GM23338 (cell line): ENCODE results near the gene TRPM3. TPM values are rescaled to one million over a fixed set of nuclear protein-coding genes. Genes with fewer than 3 reads are reported as not detected.

Source experiments
- ATAC-seq: fragments of 200-7000 bp; cut with Tn5 transposase; 3 replicates; pipeline ENCODE4 v1.9.1; 2020
- DNase-seq: peaks from one replicate; pipeline ENCODE4 v3.0.0-alpha.2; 2015; ENCODE audit warnings: low spot score
- H2AFZ ChIP-seq: fragments of 200-600 bp; sonication (generic); 2 replicates; pipeline ENCODE4 v1.8.0; 2016; ENCODE audit warnings: antibody characterized with exemption, mild to moderate bottlenecking, moderate library complexity
- H3F3A ChIP-seq: fragments of 200-600 bp; sonication (generic); replicated peaks from 2 replicates; pipeline ENCODE4 v1.8.0; 2017; ENCODE audit warnings: antibody characterized with exemption, mixed run types, low read depth
- H3K27ac ChIP-seq: fragments of 200-600 bp; sonication (generic); 2 replicates; pipeline ENCODE4 v1.6.1; 2016; ENCODE audit warnings: low read depth
- H3K27me3 ChIP-seq: fragments of 200-600 bp; sonication (generic); 2 replicates; pipeline ENCODE4 v1.8.0; 2016; ENCODE audit warnings: mild to moderate bottlenecking, mixed run types, moderate library complexity; ENCODE audit not compliant: insufficient read depth
- H3K36me3 ChIP-seq: fragments of 200-600 bp; sonication (generic); 2 replicates; pipeline ENCODE4 v1.8.0; 2016; ENCODE audit warnings: mild to moderate bottlenecking; ENCODE audit not compliant: insufficient read depth
- H3K4me1 ChIP-seq: fragments of 200-600 bp; sonication (generic); 2 replicates; pipeline ENCODE4 v1.8.0; 2016; ENCODE audit warnings: mild to moderate bottlenecking, moderate library complexity; ENCODE audit not compliant: insufficient read depth
- H3K4me2 ChIP-seq: fragments of 200-600 bp; sonication (generic); 2 replicates; pipeline ENCODE4 v1.7.1; 2017; ENCODE audit warnings: mixed run types
- H3K4me3 ChIP-seq: fragments of 200-600 bp; sonication (generic); 2 replicates; pipeline ENCODE4 v1.6.1; 2016; ENCODE audit warnings: mixed run types
- H3K79me2 ChIP-seq: fragments of 200-600 bp; sonication (generic); replicated peaks from 2 replicates; pipeline ENCODE4 v1.8.0; 2017; ENCODE audit warnings: mild to moderate bottlenecking; ENCODE audit not compliant: insufficient read depth
- H3K9me2 ChIP-seq: fragments of 200-600 bp; sonication (generic); 2 replicates; pipeline ENCODE4 v1.8.0; 2017; ENCODE audit not compliant: insufficient read depth
- H4K20me1 ChIP-seq: fragments of 200-600 bp; sonication (generic); replicated peaks from 2 replicates; pipeline ENCODE4 v1.8.0; 2017; ENCODE audit warnings: mild to moderate bottlenecking; ENCODE audit not compliant: insufficient read depth
- H3K27ac Mint-ChIP-seq: 2 replicates; pipeline ENCODE4 v1.8.0; 2020; ENCODE audit warnings: inconsistent platforms, mild to moderate bottlenecking, moderate library complexity, mixed read lengths
- H3K27me3 Mint-ChIP-seq: 3 replicates; pipeline ENCODE4 v1.8.0; 2022; ENCODE audit warnings: low read depth, mild to moderate bottlenecking, moderate library complexity, mixed read lengths, inconsistent platforms; ENCODE audit not compliant: insufficient read depth, poor library complexity
- H3K36me3 Mint-ChIP-seq: 3 replicates; pipeline ENCODE4 v1.8.0; 2021; ENCODE audit warnings: low read depth, mild to moderate bottlenecking, inconsistent platforms, moderate library complexity, mixed read lengths
- H3K4me1 Mint-ChIP-seq: 3 replicates; pipeline ENCODE4 v1.8.0; 2020; ENCODE audit warnings: mild to moderate bottlenecking, inconsistent platforms, mixed read lengths
- H3K4me3 Mint-ChIP-seq: 3 replicates; pipeline ENCODE4 v1.8.0; 2021; ENCODE audit warnings: moderate library complexity, mild to moderate bottlenecking, inconsistent platforms, mixed read lengths
- H3K9me3 Mint-ChIP-seq: 3 replicates; pipeline ENCODE4 v1.8.0; 2020; ENCODE audit warnings: moderate library complexity, mild to moderate bottlenecking, inconsistent platforms, mixed read lengths
- CREB1 ChIP-seq: fragments of 250-450 bp; sonication (Bioruptor Pico); IDR thresholded peaks from 2 replicates; pipeline ENCODE4 v1.5.0; 2020; ENCODE audit warnings: low read depth, mild to moderate bottlenecking, moderate library complexity
- EZH2 ChIP-seq: fragments of 200-600 bp; sonication (generic); IDR thresholded peaks from one replicate; pipeline ENCODE4 v1.8.0; 2017; ENCODE audit warnings: antibody characterized with exemption, mild to moderate bottlenecking, low read depth; ENCODE audit not compliant: unreplicated experiment
- EZH2phosphoT487 ChIP-seq: fragments of 200-600 bp; sonication (generic); IDR thresholded peaks from one replicate; pipeline ENCODE4 v1.8.1; 2018; ENCODE audit warnings: antibody characterized with exemption; ENCODE audit not compliant: unreplicated experiment
- JUNB ChIP-seq: IDR thresholded peaks from one replicate; pipeline ENCODE4 v1.6.1; 2016; ENCODE audit warnings: antibody characterized with exemption; ENCODE audit not compliant: unreplicated experiment
- NANOG ChIP-seq: IDR thresholded peaks from 2 replicates; pipeline ENCODE4 v1.6.1; 2016; ENCODE audit warnings: antibody characterized with exemption, borderline replicate concordance
- POLR2AphosphoS5 ChIP-seq: IDR thresholded peaks from 2 replicates; pipeline ENCODE4 v1.6.1; 2016; ENCODE audit warnings: antibody characterized with exemption, low read depth
- STAT1 ChIP-seq: IDR thresholded peaks from one replicate; pipeline ENCODE4 v1.6.1; 2016; ENCODE audit warnings: antibody characterized with exemption; ENCODE audit not compliant: unreplicated experiment
- ZNF114 ChIP-seq: fragments of 250-450 bp; sonication (Bioruptor Pico); IDR thresholded peaks from 2 replicates; pipeline ENCODE4 v1.5.0; 2020; ENCODE audit warnings: mild to moderate bottlenecking, moderate library complexity
- ZNF331 ChIP-seq: fragments of 250-450 bp; sonication (Bioruptor Pico); IDR thresholded peaks from 2 replicates; pipeline ENCODE4 v1.5.0; 2020; ENCODE audit warnings: low read depth, mild to moderate bottlenecking, moderate library complexity
- polyA plus RNA-seq: library from polyadenylated mRNA; unstranded; fragments of >200 nt; fragmentation: Nextera tagmentation; extraction: Ambion mirVana; gene quantifications from 2 replicates; pipeline ENCODE4 v1.2.1, GENCODE V29; 2016
- total RNA-seq: library from RNA; depleted of rRNA; stranded (reverse); fragments of >200 nt; shearing (Covaris generic); gene quantifications from 2 replicates; pipeline ENCODE4 v1.2.3, GENCODE V29; 2014
- TF ChIP-seq, protein P1 (sequence below): fragments of 250-450 bp; sonication (Bioruptor Pico); IDR thresholded peaks from 2 replicates; pipeline ENCODE4 v1.5.0; 2020; ENCODE audit warnings: mild to moderate bottlenecking, moderate library complexity
- TF ChIP-seq, protein P2 (sequence below): IDR thresholded peaks from one replicate; pipeline ENCODE4 v1.6.1; 2018; ENCODE audit warnings: antibody characterized with exemption; ENCODE audit not compliant: unreplicated experiment
- TF ChIP-seq, protein P3 (sequence below): IDR thresholded peaks from 2 replicates; pipeline ENCODE4 v1.6.1; 2016; ENCODE audit warnings: antibody characterized with exemption
- TF ChIP-seq, protein P4 (sequence below), 2 experiments: fragments of 200-600 bp in 1 of 2; sonication (generic) in 1 of 2; conservative IDR thresholded peaks; 2 replicates each; pipeline versions ENCODE4 v1.5.1 to v1.6.1; 2016 to 2017; ENCODE audit warnings: antibody characterized with exemption in 2 of 2, low read depth in 2 of 2, mild to moderate bottlenecking in 2 of 2, moderate library complexity in 1 of 2

TRPM3 gene
- total and polyA plus RNA-seq, 2 experiments from 2014 or later = 2.8 to 8.2 TPM

DNA sequence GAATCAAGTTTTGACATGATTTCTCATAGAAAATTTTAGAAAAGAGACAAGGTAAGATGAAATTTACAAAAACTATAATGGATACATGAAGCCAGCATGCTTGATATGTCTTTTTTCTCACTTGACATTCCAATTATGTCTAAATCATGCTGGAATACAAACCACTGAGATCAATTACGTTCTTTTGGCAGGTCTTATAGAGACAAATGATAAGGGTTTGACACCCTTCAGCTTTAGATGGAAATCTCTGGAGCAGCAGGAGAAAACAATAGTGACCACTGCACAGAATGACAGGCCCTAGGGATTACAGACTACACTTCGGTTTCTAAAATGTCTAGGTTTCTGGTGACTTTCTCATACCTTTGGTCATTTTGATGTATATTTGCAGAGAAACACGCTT lies 342.9 kb downstream of the TRPM3 start:
- Histone ChIP-seq H3F3A (no peaks in the 10 kb centered on the region), H3K79me2 (no peaks in the 10 kb centered on the region), H3K4me2 (no peak overlapping the region), H3K27ac (no peak overlapping the region), H4K20me1 (no peaks in the 10 kb centered on the region), H3K4me3 (no peak overlapping the region), H3K27me3 (no peaks in the 10 kb centered on the region), H3K36me3 (no peaks in the 10 kb centered on the region), H3K4me1 (no peaks in the 10 kb centered on the region), H3K9me2 (no peaks in the 10 kb centered on the region), H2AFZ (no peak overlapping the region)
- Mint-ChIP-seq H3K4me1 (peaks cover 9% of the 10 kb centered on the region; the same call in 2 of the 3 replicates), H3K27me3 (peaks cover 3% of the 10 kb centered on the region), H3K4me3 (no peak overlapping the region), H3K36me3 (no peaks in the 10 kb centered on the region), H3K9me3 (no peaks in the 10 kb centered on the region), H3K27ac (no peak overlapping the region)
- DNase-seq (no peak), ATAC-seq (no peak)
- TF ChIP-seq EZH2 = no peak
- no peak for TF ChIP-seq NANOG
- no peak for TF ChIP-seq CREB1 (CRISPR knock-in tag)
- no peak for TF ChIP-seq STAT1
- TF ChIP-seq, protein P1, sequence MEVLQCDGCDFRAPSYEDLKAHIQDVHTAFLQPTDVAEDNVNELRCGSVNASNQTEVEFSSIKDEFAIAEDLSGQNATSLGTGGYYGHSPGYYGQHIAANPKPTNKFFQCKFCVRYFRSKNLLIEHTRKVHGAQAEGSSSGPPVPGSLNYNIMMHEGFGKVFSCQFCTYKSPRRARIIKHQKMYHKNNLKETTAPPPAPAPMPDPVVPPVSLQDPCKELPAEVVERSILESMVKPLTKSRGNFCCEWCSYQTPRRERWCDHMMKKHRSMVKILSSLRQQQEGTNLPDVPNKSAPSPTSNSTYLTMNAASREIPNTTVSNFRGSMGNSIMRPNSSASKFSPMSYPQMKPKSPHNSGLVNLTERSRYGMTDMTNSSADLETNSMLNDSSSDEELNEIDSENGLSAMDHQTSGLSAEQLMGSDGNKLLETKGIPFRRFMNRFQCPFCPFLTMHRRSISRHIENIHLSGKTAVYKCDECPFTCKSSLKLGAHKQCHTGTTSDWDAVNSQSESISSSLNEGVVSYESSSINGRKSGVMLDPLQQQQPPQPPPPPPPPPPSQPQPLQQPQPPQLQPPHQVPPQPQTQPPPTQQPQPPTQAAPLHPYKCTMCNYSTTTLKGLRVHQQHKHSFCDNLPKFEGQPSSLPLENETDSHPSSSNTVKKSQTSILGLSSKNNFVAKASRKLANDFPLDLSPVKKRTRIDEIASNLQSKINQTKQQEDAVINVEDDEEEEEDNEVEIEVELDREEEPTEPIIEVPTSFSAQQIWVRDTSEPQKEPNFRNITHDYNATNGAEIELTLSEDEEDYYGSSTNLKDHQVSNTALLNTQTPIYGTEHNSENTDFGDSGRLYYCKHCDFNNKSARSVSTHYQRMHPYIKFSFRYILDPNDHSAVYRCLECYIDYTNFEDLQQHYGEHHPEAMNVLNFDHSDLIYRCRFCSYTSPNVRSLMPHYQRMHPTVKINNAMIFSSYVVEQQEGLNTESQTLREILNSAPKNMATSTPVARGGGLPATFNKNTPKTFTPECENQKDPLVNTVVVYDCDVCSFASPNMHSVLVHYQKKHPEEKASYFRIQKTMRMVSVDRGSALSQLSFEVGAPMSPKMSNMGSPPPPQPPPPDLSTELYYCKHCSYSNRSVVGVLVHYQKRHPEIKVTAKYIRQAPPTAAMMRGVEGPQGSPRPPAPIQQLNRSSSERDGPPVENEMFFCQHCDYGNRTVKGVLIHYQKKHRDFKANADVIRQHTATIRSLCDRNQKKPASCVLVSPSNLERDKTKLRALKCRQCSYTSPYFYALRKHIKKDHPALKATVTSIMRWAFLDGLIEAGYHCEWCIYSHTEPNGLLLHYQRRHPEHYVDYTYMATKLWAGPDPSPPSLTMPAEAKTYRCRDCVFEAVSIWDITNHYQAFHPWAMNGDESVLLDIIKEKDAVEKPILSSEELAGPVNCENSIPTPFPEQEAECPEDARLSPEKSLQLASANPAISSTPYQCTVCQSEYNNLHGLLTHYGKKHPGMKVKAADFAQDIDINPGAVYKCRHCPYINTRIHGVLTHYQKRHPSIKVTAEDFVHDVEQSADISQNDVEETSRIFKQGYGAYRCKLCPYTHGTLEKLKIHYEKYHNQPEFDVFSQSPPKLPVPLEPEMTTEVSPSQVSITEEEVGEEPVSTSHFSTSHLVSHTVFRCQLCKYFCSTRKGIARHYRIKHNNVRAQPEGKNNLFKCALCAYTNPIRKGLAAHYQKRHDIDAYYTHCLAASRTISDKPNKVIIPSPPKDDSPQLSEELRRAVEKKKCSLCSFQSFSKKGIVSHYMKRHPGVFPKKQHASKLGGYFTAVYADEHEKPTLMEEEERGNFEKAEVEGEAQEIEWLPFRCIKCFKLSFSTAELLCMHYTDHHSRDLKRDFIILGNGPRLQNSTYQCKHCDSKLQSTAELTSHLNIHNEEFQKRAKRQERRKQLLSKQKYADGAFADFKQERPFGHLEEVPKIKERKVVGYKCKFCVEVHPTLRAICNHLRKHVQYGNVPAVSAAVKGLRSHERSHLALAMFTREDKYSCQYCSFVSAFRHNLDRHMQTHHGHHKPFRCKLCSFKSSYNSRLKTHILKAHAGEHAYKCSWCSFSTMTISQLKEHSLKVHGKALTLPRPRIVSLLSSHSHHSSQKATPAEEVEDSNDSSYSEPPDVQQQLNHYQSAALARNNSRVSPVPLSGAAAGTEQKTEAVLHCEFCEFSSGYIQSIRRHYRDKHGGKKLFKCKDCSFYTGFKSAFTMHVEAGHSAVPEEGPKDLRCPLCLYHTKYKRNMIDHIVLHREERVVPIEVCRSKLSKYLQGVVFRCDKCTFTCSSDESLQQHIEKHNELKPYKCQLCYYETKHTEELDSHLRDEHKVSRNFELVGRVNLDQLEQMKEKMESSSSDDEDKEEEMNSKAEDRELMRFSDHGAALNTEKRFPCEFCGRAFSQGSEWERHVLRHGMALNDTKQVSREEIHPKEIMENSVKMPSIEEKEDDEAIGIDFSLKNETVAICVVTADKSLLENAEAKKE (CRISPR knock-in tag) = no peak
- TF ChIP-seq EZH2phosphoT487 = no peak
- no peak for TF ChIP-seq POLR2AphosphoS5
- TF ChIP-seq, protein P2, sequence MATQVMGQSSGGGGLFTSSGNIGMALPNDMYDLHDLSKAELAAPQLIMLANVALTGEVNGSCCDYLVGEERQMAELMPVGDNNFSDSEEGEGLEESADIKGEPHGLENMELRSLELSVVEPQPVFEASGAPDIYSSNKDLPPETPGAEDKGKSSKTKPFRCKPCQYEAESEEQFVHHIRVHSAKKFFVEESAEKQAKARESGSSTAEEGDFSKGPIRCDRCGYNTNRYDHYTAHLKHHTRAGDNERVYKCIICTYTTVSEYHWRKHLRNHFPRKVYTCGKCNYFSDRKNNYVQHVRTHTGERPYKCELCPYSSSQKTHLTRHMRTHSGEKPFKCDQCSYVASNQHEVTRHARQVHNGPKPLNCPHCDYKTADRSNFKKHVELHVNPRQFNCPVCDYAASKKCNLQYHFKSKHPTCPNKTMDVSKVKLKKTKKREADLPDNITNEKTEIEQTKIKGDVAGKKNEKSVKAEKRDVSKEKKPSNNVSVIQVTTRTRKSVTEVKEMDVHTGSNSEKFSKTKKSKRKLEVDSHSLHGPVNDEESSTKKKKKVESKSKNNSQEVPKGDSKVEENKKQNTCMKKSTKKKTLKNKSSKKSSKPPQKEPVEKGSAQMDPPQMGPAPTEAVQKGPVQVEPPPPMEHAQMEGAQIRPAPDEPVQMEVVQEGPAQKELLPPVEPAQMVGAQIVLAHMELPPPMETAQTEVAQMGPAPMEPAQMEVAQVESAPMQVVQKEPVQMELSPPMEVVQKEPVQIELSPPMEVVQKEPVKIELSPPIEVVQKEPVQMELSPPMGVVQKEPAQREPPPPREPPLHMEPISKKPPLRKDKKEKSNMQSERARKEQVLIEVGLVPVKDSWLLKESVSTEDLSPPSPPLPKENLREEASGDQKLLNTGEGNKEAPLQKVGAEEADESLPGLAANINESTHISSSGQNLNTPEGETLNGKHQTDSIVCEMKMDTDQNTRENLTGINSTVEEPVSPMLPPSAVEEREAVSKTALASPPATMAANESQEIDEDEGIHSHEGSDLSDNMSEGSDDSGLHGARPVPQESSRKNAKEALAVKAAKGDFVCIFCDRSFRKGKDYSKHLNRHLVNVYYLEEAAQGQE = no peak
- no peak for TF ChIP-seq JUNB
- TF ChIP-seq, protein P3, sequence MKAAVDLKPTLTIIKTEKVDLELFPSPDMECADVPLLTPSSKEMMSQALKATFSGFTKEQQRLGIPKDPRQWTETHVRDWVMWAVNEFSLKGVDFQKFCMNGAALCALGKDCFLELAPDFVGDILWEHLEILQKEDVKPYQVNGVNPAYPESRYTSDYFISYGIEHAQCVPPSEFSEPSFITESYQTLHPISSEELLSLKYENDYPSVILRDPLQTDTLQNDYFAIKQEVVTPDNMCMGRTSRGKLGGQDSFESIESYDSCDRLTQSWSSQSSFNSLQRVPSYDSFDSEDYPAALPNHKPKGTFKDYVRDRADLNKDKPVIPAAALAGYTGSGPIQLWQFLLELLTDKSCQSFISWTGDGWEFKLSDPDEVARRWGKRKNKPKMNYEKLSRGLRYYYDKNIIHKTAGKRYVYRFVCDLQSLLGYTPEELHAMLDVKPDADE = no peak
- TF ChIP-seq ZNF331 (CRISPR knock-in tag) = no peak
- no peak for TF ChIP-seq ZNF114 (CRISPR knock-in tag)
- TF ChIP-seq, protein P4, sequence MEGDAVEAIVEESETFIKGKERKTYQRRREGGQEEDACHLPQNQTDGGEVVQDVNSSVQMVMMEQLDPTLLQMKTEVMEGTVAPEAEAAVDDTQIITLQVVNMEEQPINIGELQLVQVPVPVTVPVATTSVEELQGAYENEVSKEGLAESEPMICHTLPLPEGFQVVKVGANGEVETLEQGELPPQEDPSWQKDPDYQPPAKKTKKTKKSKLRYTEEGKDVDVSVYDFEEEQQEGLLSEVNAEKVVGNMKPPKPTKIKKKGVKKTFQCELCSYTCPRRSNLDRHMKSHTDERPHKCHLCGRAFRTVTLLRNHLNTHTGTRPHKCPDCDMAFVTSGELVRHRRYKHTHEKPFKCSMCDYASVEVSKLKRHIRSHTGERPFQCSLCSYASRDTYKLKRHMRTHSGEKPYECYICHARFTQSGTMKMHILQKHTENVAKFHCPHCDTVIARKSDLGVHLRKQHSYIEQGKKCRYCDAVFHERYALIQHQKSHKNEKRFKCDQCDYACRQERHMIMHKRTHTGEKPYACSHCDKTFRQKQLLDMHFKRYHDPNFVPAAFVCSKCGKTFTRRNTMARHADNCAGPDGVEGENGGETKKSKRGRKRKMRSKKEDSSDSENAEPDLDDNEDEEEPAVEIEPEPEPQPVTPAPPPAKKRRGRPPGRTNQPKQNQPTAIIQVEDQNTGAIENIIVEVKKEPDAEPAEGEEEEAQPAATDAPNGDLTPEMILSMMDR (conservative IDR thresholded peaks at IDR 0.05; ENCODE audit: low read depth in 2 of 2) = no peak
